DOHH2 (cell line): ENCODE data around the gene CAMTA1.

Experiments used
- H3F3A ChIP-seq: fragments of 200-600 bp; sonication (generic), shearing (Covaris generic); 2 replicates; pipeline ENCODE4 v1.6.0; 2016; ENCODE audit warnings: antibody characterized with exemption, mild to moderate bottlenecking; ENCODE audit not compliant: control insufficient read depth, insufficient read depth
- H3K27ac ChIP-seq: fragments of 200-600 bp; sonication (generic); 2 replicates; pipeline ENCODE4 v1.5.1; 2014; ENCODE audit warnings: low read depth, mild to moderate bottlenecking, low read length, moderate library complexity
- H3K27me3 ChIP-seq: fragments of 200-600 bp; sonication (generic); 2 replicates; pipeline ENCODE4 v1.6.1; 2014; ENCODE audit warnings: mild to moderate bottlenecking, low read length, mixed read lengths; ENCODE audit not compliant: control insufficient read depth
- H3K36me3 ChIP-seq: fragments of 200-600 bp; sonication (generic); 2 replicates; pipeline ENCODE4 v1.6.1; 2014; ENCODE audit warnings: mild to moderate bottlenecking, low read length, moderate library complexity, mixed read lengths; ENCODE audit not compliant: control insufficient read depth
- H3K4me1 ChIP-seq: fragments of 200-600 bp; sonication (generic); 2 replicates; pipeline ENCODE4 v1.6.1; 2014; ENCODE audit warnings: mild to moderate bottlenecking, low read length, mixed read lengths; ENCODE audit not compliant: control insufficient read depth
- H3K4me2 ChIP-seq: fragments of 200-600 bp; sonication (generic); 2 replicates; pipeline ENCODE4 v1.6.0; 2014; ENCODE audit warnings: mild to moderate bottlenecking, low read length, moderate library complexity
- H3K4me3 ChIP-seq: fragments of 200-600 bp; sonication (generic); 2 replicates; pipeline ENCODE4 v1.5.1; 2014; ENCODE audit warnings: mild to moderate bottlenecking, low read length, mixed read lengths
- H3K79me2 ChIP-seq: fragments of 200-600 bp; sonication (generic); 2 replicates; pipeline ENCODE4 v1.6.1; 2014; ENCODE audit warnings: mild to moderate bottlenecking, low read length, mixed read lengths; ENCODE audit not compliant: control insufficient read depth
- H3K9me2 ChIP-seq: fragments of 200-600 bp; sonication (generic); replicated peaks from 2 replicates; pipeline ENCODE4 v1.6.1; 2014; ENCODE audit warnings: mild to moderate bottlenecking, low read length, mixed read lengths; ENCODE audit not compliant: control insufficient read depth
- H3K9me3 ChIP-seq: fragments of 200-600 bp; sonication (generic); 2 replicates; pipeline ENCODE4 v1.6.1; 2014; ENCODE audit warnings: antibody characterized with exemption, low read length, mixed read lengths; ENCODE audit not compliant: control insufficient read depth, insufficient read depth
- H4K20me1 ChIP-seq: fragments of 200-600 bp; sonication (generic); 2 replicates; pipeline ENCODE4 v1.6.0; 2014; ENCODE audit warnings: low read depth, mild to moderate bottlenecking, antibody characterized with exemption, low read length, moderate library complexity; ENCODE audit not compliant: control insufficient read depth, insufficient read depth
- CTCF ChIP-seq: fragments of 200-600 bp; sonication (generic); IDR thresholded peaks from one replicate; pipeline ENCODE4 v1.5.1; 2014; ENCODE audit warnings: antibody characterized with exemption, mild to moderate bottlenecking, low read depth, low read length; ENCODE audit not compliant: poor library complexity, severe bottlenecking
- EZH2phosphoT487 ChIP-seq: fragments of 200-600 bp; sonication (generic); IDR thresholded peaks from 2 replicates; pipeline ENCODE4 v1.6.1; 2017; ENCODE audit warnings: borderline replicate concordance, mild to moderate bottlenecking, antibody characterized with exemption, low read length, moderate library complexity, mixed read lengths

Gene CAMTA1

DNA sequence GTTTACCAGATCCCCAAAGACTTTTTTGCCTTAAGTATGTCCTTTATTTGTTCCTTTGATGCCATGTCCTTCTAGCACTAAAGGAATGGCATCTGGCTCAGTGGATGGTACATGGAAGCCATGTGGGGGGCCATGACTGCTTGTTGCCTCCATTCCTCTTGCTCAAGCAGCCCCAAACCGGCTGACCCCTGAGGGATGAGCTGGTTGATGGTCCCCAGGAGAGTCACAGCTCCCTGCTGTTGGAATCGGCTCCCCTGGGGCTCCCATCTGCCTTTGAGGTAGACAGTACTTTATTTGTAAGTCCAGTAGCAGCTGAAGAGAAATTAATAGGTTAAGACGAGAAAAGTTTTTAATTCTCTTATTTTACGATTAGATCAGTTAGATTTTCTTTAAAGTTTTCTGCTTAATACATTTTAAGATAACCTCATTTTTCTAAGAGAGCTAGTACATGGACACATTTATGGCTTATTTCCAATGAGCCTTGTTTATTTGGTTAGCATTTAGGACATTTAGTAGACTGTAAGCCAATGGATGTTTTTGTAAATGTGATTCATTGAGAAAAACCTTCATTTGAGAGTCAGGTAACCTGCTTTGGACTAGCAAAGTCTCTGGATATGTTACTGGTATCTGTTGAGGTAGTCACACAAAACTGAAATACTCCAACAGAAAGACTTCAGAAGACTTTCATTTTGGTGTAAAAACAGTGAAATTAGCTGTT lies 88.2 kb downstream of the CAMTA1 start:
- no peaks in the 10 kb centered on the region for H3K27me3 ChIP-seq
- H3K9me3 ChIP-seq = no peaks in the 10 kb centered on the region
- peaks cover 4% of the 10 kb centered on the region; the same call in 1 of the 2 replicates for H3K79me2 ChIP-seq
- no peaks in the 10 kb centered on the region for H3K4me1 ChIP-seq
- H3K9me2 ChIP-seq = no peaks in the 10 kb centered on the region
- H3K36me3 ChIP-seq = peaks cover 4% of the 10 kb centered on the region; the same call in 1 of the 2 replicates
- TF ChIP-seq CTCF (no peak), EZH2phosphoT487 (no peak)
- H3K4me3 ChIP-seq = no peak overlapping the region
- no peak overlapping the region for H3K4me2 ChIP-seq
- no peaks in the 10 kb centered on the region for H3F3A ChIP-seq
- no peak overlapping the region for H3K27ac ChIP-seq
- peaks cover 4% of the 10 kb centered on the region; the same call in 1 of the 2 replicates for H4K20me1 ChIP-seq

- Histone ChIP-seq H3K4me2 (no peak overlapping the region), H3K79me2 (no peaks in the 10 kb centered on the region), H3K27me3 (no peaks in the 10 kb centered on the region), H3K36me3 (peaks cover 4% of the 10 kb centered on the region; the same call in 1 of the 2 replicates), H3K9me2 (no peaks in the 10 kb centered on the region), H3K9me3 (no peaks in the 10 kb centered on the region), H4K20me1 (peaks cover 4% of the 10 kb centered on the region; the same call in 1 of the 2 replicates), H3K27ac (no peak overlapping the region), H3F3A (no peaks in the 10 kb centered on the region), H3K4me1 (no peaks in the 10 kb centered on the region), H3K4me3 (no peak overlapping the region)
- TF ChIP-seq EZH2phosphoT487 (no peak), CTCF (no peak)
These were observed 89.0 kb downstream of the CAMTA1 start for GRCh38 chr1:6874298-6874697.

GRCh38 chr1:6880951-6881690 lies 95.9 kb downstream of the CAMTA1 start:
- no peaks in the 10 kb centered on the region for H3K79me2 ChIP-seq
- no peak overlapping the region for H3K27ac ChIP-seq
- H3K9me3 ChIP-seq = no peaks in the 10 kb centered on the region
- no peaks in the 10 kb centered on the region for H3K36me3 ChIP-seq
- H3K27me3 ChIP-seq = no peaks in the 10 kb centered on the region
- no peaks in the 10 kb centered on the region for H3F3A ChIP-seq
- H3K4me2 ChIP-seq = no peak overlapping the region
- H4K20me1 ChIP-seq = no peaks in the 10 kb centered on the region
- H3K9me2 ChIP-seq = no peaks in the 10 kb centered on the region
- no peak for TF ChIP-seq EZH2phosphoT487
- TF ChIP-seq CTCF = no peak
- no peaks in the 10 kb centered on the region for H3K4me1 ChIP-seq
- no peak overlapping the region for H3K4me3 ChIP-seq
